HuH-7 (cell line): Measurements from ENCODE around the gene ZNF581.

Source experiments
- DNase-seq: peaks from one replicate; pipeline ENCODE4 v3.0.0; 2011; ENCODE audit warnings: low spot score

The ZNF581 gene

GRCh38 chr19:55679343-55680257, 36.2 kb downstream of the ZNF581 start:
- no peak for DNase-seq

DNA sequence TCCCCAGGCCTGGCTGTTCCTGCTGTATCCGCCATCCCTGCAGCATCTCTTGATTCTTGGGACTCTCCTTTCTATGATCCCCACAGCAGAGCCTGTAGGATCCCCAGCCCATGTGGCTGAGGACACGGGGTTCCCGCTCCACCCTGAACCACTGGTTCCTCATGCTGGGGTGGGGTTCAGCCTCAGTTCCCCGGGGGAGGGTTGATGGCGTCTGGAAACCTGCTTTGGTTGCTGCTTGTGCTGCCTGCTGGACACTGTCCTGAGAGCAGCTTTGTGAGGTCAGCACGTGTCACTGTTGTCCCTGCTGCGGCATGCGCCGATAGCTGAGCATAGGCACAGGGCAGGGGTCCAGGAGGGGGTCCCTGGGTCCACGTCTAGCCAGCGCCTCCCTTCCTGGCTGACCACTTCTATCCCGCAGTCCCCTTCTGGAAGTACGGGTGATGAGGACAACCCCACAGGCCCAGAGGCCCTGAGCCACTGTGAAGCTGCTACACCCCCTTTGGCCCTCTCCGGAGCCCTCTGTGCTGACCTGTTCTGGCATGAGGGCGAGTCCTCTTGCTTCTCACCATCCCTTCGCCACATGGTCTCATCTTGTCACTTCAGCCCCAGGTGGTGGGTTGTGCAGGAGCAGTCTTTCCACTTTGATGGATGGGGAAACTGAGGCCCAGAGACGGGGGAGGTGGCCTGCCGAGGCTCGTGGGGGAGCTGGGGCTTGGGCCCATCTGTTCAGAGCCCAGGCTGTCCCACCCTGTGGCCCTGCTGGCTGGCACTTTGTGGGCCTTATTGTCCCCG, 37.1 kb downstream of the ZNF581 start:
- DNase-seq = no peak

GRCh38 chr19:55681131-55682092, 38.0 kb downstream of the ZNF581 start:
- no peak for DNase-seq

DNA sequence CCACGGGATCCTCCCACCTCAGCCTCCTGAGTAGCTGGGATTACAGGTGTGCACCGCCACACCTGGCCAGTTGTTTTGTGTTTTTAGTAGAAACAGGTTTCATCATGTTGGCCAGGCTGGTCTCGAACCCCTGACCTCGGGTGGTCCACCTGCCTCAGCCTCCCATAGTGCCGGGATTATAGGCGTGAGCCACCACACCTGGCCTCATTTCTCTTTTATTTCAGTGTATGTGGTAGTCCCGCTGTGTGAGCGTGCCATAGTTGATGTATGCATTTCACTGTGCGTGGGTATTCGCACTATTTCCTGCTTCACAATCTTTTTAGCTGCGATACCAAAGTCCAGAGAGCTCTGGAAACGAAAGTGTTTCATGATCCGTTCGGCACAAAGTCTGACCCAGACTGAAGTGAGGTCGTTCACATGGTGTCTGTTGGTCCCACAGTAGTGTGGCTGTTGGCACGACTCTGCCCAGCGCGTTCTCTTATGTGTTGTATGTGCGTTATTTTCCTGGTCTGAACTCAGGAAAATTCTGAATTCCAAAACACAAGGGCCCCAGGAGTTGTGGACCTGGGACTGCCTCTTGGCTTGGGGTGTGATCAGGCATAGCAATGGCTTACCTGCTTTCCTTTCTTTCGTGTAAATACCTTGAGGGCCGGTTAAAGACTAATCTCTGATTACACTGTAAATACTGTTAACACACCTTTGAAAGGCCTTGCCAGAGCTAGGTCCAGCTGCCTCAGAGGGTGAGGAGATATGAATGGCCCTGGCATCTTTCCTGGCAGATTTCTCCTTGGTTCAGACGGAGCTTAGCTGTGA, 40.2 kb downstream of the ZNF581 start:
- DNase-seq = no peak

DNA sequence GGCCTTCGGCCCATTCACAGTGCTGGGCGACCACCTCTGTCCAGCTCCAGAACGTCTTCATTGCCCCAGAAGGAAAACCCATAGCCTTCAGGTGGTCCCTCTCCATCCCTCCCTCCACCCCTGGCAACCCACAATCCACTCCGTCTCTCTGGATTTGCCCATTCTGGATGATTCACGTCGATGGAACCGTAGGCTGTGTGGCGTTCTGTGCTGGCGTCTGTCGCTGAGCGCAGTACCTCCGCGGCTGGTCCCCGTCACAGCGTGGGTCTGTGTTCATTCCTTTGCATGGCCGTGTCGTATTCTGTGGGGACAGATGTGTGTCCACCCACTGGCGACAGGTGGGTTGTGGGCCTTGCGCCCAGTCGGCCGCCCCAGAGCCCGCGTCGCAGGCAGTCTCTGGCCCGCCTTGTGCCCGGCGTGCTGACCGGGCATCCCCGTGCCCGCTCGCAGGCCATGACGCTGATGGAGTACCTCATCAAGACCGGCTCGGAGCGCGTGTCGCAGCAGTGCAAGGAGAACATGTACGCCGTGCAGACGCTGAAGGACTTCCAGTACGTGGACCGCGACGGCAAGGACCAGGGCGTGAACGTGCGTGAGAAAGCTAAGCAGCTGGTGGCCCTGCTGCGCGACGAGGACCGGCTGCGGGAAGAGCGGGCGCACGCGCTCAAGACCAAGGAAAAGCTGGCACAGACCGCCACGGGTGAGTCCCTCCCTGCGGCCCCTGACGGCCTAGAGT, 41.7 kb downstream of the ZNF581 start:
- no peak for DNase-seq

- DNase-seq = no peak
These were observed 42.3 kb downstream of the ZNF581 start for GRCh38 chr19:55685776-55686175.

DNA sequence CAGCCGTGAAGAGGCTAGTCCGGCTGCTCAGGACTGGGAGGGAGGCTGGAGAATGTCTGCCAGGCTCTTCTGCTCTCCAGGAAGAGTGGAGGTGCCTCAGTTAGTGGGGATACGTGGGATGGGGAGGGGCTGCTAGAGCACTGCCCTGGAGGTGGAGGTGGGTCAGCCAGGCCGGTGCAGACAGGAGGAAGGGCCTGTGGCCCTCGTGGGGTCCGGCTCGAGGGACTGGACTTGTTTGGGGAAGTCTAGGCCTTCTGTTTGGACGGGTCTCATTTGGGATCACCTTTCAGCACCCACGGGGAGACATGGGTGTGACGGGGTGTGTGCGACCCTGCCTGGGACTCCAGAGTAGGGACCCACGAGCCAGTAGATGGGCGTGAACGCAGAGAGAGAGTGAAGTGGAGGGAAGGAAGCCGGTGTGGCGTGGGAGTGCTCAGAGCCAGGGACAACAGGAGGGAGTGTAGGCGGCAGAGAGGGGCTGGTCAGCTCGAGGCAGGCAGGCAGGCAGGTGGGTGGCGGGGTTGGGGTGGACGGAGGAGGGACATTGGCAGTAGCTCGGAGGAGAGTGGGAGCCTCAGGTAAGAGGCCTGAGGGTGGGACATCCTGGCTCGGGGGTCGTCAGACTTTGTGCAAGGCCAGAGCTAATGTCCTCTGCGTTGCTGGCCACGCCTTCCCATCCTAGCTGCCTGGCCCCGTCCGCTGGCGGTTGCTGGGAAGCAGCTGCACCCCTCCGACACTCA, 43.0 kb downstream of the ZNF581 start:
- DNase-seq = no peak

DNA sequence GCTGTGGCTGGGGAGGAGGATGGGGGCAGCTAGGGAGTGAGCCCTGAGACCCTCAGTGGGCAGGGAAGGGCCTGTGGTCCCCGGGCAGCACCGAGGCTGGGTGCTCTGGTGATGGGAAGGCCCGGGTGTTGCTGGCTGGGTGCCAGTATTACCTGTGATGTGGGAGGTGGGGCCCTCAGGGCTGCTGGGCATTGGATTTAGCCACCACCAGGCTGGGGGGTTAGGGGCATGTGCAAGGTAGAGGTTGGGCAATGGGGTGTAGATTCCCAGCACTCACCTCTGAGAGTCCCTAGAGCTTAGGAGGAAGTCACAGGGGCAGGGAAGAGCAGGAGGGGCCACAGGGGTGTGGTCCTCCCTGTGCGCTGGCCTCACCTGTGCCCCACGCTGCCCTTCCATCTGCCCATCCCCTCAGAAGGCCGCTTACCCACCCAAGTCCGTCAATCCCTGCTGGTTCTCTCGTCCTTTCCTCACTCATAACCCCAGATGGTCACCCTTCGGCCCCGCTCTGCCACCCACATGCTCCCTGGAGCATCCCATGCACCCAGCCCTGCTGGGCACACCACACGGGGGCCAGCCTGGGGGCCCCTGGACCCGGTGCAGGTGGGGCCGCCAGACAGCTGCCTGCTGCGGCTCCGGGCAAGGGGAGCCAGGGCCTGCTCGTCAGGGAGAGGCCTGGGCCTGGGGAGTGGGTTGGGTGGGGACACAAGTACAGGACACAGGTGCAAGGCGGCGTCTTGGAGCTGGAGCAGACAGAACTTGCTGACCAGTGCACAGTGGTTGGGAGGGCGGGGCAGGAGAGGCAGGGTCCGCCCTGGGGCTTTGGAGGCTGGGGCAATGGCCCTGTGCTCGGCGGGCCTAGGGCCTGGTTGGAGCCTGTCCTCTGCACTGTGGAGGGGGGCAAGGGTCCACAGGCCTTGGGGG, 44.1 kb downstream of the ZNF581 start:
- no peak for DNase-seq

- DNase-seq = no peak
These were observed 45.2 kb downstream of the ZNF581 start for GRCh38 chr19:55688422-55689218.

DNA sequence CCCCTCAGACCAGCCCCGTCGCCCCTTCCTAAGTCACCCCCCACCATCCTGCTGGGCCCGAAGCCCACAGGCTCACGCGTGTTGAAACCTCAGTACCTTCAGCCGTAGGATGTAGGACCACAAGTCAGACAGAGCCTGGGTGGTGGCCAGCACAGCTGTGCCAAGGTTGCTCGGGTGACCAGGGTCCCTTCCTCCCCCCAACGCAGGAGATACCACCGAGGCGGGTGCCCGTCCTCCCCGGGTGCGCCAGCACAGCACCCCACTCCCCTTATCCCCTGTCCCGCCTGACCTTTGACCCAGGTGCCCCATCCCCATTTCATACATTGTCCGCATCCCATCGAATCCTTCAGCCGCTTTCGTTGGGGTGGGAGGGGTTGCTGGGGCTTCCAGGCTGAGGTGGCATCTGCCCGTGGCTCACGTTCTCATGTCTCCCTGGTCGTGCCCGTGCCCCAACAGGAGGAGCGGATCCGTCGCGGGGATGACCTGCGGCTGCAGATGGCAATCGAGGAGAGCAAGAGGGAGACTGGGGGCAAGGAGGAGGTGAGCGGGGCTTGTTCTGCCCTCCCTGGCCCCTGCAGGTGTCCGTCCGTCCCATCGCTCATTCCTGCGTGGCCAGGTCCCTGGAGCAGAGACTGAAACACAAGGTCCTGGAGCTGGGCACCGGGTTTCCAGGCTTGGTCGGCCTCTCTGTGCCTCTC, 46.1 kb downstream of the ZNF581 start:
- no peak for DNase-seq

GRCh38 chr19:55690109-55690768, 46.8 kb downstream of the ZNF581 start:
- no peak for DNase-seq

- no peak for DNase-seq
These were observed 47.5 kb downstream of the ZNF581 start for GRCh38 chr19:55690769-55691545.

GRCh38 chr19:55691561-55692481, 48.4 kb downstream of the ZNF581 start:
- no peak for DNase-seq

- no peak for DNase-seq
These were observed 49.2 kb downstream of the ZNF581 start for GRCh38 chr19:55692681-55693081.
